ENCODE measurements around the gene CDX1.

Gene CDX1

GRCh38 chr5:150144246-150144801, 22.3 kb upstream of the CDX1 start:
- TF ChIP-seq CTCF (IDR thresholded peaks at IDR 0.05; ENCODE audit: low read depth, low read length), result no peak
- no peak overlapping the region for H3K4me3 ChIP-seq (ENCODE audit: low read depth, low read length)
- in situ Hi-C loops (cut with HindIII; ENCODE audit: low sequenced_read_pairs), result no loop called here
- peak; percentile 76 for DNase-seq (ENCODE audit: low read depth, low spot score)

GRCh38 chr5:150144879-150145278, 21.7 kb upstream of the CDX1 start:
- TF ChIP-seq CTCF (IDR thresholded peaks at IDR 0.05; ENCODE audit: low read depth, low read length), result no peak
- no peak overlapping the region for H3K4me3 ChIP-seq (ENCODE audit: low read depth, low read length)

GRCh38 chr5:150146235-150146634, 20.3 kb upstream of the CDX1 start:
- no peak overlapping the region for H3K4me3 ChIP-seq (ENCODE audit: low read depth, low read length)
- no peak for DNase-seq (ENCODE audit: low read depth, low spot score)
- in situ Hi-C loops (cut with HindIII; ENCODE audit: low sequenced_read_pairs), result no loop called here
- no peak for TF ChIP-seq CTCF (IDR thresholded peaks at IDR 0.05; ENCODE audit: low read depth, low read length)

More at GRCh38 chr5:150144879-150145278, 21.7 kb upstream of the CDX1 start:
- no peak for DNase-seq (ENCODE audit: low read depth, low spot score)
- in situ Hi-C loops (cut with HindIII; ENCODE audit: low sequenced_read_pairs), result no loop called here

GRCh38 chr5:150146862-150147601, 19.5 kb upstream of the CDX1 start:
- no peak for TF ChIP-seq CTCF (IDR thresholded peaks at IDR 0.05; ENCODE audit: low read depth, low read length)
- in situ Hi-C loops (cut with HindIII; ENCODE audit: low sequenced_read_pairs), result no loop called here
- no peak overlapping the region for H3K4me3 ChIP-seq (ENCODE audit: low read depth, low read length)
- no peak for DNase-seq (ENCODE audit: low read depth, low spot score)

- in situ Hi-C loops (cut with HindIII; ENCODE audit: low sequenced_read_pairs), result no loop called here
- TF ChIP-seq CTCF (IDR thresholded peaks at IDR 0.05; ENCODE audit: low read depth, low read length), result no peak
- no peak for DNase-seq (ENCODE audit: low read depth, low spot score)
- no peak overlapping the region for H3K4me3 ChIP-seq (ENCODE audit: low read depth, low read length)
Observed at GRCh38 chr5:150147670-150148069, 18.9 kb upstream of the CDX1 start.

GRCh38 chr5:150148117-150148927, 18.3 kb upstream of the CDX1 start:
- H3K4me3 ChIP-seq (ENCODE audit: low read depth, low read length), result no peak overlapping the region
- in situ Hi-C loops (cut with HindIII; ENCODE audit: low sequenced_read_pairs), result no loop called here
- no peak for DNase-seq (ENCODE audit: low read depth, low spot score)
- no peak for TF ChIP-seq CTCF (IDR thresholded peaks at IDR 0.05; ENCODE audit: low read depth, low read length)
